Measurements from ENCODE around the gene ARL8A. TPM values are rescaled to one million over a fixed set of nuclear protein-coding genes. Genes with fewer than 3 reads are reported as not detected.

ARL8A gene
- total RNA-seq, 2 donors from 2014 or later: 18.1 to 21.0 TPM

GRCh38 chr1:202135221-202135721 is 9.3 kb downstream of the ARL8A start:
- H3K27me3 ChIP-seq: no peaks in the 10 kb centered on the region
- H3K4me1 ChIP-seq: peaks cover 42% of the 10 kb centered on the region
- no peak for TF ChIP-seq POLR2A (IDR thresholded peaks at IDR 0.05)
- peak; percentile 71 to 91 (median 79) for TF ChIP-seq CTCF (IDR thresholded peaks at IDR 0.05)
- intact Hi-C loops (cut with DNase I): no loop called here
- ATAC-seq (peak; percentile 79), DNase-seq (peak; percentile 61 to 67 (median 62))
- no peaks in the 10 kb centered on the region for H3K9me3 ChIP-seq
- WGBS, 2 donors: 9 to 37% methylated on average over 9 to 15 of the region's 15 CpGs
- H3K4me3 ChIP-seq: no peak overlapping the region
- peaks cover 1 to 4% of the 10 kb centered on the region in 2 donors for H3K36me3 ChIP-seq (replicated peaks in 1 of 2; ENCODE audit: insufficient read depth in 1 of 2, low read depth in 2 of 2)
- peak overlapping the region in 3 of 4 donors; percentile 9 to 62 (median 60) for H3K27ac ChIP-seq

- peaks cover 1 to 4% of the 10 kb centered on the region in 2 donors for H3K36me3 ChIP-seq (replicated peaks in 1 of 2; ENCODE audit: insufficient read depth in 1 of 2, low read depth in 2 of 2)
- no peak overlapping the region for H3K4me3 ChIP-seq
- no peaks in the 10 kb centered on the region for H3K9me3 ChIP-seq
- no peak for TF ChIP-seq CTCF (IDR thresholded peaks at IDR 0.05)
- TF ChIP-seq POLR2A (IDR thresholded peaks at IDR 0.05): no peak
- H3K27ac ChIP-seq: peak overlapping the region in 3 of 4 donors; percentile 9 to 62 (median 60)
- no peaks in the 10 kb centered on the region for H3K27me3 ChIP-seq
- 44 to 50% methylated on average over 13 of the region's 13 CpGs for WGBS, 2 donors
- peaks cover 42% of the 10 kb centered on the region for H3K4me1 ChIP-seq
- intact Hi-C loops (cut with DNase I): no loop called here
- peak; percentile 27 to 57 (median 34) for DNase-seq
- peak; percentile 13 for ATAC-seq
Observed at GRCh38 chr1:202134645-202135172, 9.8 kb downstream of the ARL8A start.

DNA sequence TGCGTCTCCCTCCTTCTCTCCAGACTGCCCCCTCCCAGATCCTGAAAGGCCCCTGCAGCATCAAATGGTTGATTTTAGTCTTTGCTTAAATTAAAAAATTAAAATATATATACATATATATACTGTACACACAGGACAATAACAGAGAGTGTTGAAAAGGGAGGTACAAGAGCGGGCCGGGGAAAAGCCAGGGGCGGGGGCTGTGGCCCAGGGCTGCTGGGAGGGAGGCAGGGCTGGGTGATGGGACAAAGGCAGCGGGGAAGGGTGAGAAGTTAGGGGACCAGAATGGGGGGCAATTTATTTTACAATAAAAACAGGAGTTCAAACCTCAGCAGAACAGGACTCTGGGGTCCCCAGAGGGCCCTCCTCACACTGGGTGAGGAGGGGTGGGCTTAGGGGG is 10.5 kb downstream of the ARL8A start:
- Histone ChIP-seq H3K4me1 (peaks cover 42% of the 10 kb centered on the region), H3K4me3 (no peak overlapping the region), H3K27ac (peak overlapping the region in 1 of 4 donors; percentile 62), H3K27me3 (no peaks in the 10 kb centered on the region), H3K36me3 (replicated peaks in 1 of 2; ENCODE audit: insufficient read depth in 1 of 2, low read depth in 2 of 2) (peaks cover 1 to 4% of the 10 kb centered on the region in 2 donors), H3K9me3 (no peaks in the 10 kb centered on the region)
- no peak for DNase-seq
- intact Hi-C loops (cut with DNase I): no loop called here
- WGBS, 2 donors: 92 to 97% methylated on average over 5 of the region's 5 CpGs
- TF ChIP-seq CTCF (IDR thresholded peaks at IDR 0.05) (no peak), POLR2A (IDR thresholded peaks at IDR 0.05) (no peak)
- no peak for ATAC-seq

DNA sequence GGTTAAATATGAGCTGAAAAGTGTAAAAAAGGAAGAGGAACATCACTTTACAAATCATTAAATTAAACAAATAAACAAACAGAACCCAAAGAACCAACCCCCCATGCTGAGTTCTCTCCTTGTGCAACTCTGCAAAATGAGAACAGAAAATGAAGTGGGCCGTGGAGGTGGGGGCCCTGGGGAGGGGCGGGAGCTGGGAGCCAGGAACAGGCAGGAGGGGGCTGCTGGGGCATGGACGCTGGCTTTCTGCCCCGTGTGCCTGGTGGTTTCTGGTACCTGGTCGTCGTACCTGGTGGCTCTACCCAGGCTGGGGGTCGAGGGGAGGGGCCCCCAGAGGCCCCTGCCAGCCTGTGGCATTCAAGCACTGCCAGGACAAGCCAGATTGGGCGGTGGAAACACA is 11.0 kb downstream of the ARL8A start:
- DNase-seq: no peak
- Histone ChIP-seq H3K4me3 (no peak overlapping the region), H3K27me3 (no peaks in the 10 kb centered on the region), H3K4me1 (peaks cover 42% of the 10 kb centered on the region), H3K36me3 (replicated peaks in 1 of 2; ENCODE audit: insufficient read depth in 1 of 2, low read depth in 2 of 2) (peaks cover 1 to 4% of the 10 kb centered on the region in 2 donors), H3K9me3 (no peaks in the 10 kb centered on the region), H3K27ac (peak overlapping the region in 2 of 4 donors; percentile 7 to 78)
- no peak for ATAC-seq
- WGBS, 2 donors: 61 to 76% methylated on average over 3 to 6 of the region's 8 CpGs
- intact Hi-C loops (cut with DNase I): no loop called here
- no peak for TF ChIP-seq POLR2A (IDR thresholded peaks at IDR 0.05)
- no peak for TF ChIP-seq CTCF (IDR thresholded peaks at IDR 0.05)

DNA sequence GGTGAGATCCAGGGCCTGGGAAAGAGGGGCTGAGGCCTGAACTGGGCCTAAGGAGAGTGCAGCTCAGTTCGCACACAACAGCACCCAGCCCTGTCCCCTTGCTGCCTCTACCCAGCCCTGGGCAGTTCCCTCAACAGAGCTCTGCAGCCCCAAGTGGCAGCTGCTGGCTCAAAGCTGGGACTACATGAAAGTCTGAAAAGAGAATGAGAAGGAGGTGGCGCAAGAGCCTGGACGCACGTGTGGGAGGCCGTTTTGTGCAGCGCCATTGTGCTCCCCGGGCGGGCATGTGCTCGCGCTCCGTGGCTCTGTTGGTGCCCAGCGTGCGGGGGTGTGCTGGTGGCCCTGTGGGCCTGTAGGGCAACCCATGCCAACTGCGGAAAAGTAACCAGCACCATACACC is 11.5 kb downstream of the ARL8A start:
- Histone ChIP-seq H3K4me3 (no peak overlapping the region), H3K27me3 (no peaks in the 10 kb centered on the region), H3K27ac (peak overlapping the region; percentile 35 to 78 (median 58)), H3K36me3 (replicated peaks in 1 of 2; ENCODE audit: insufficient read depth in 1 of 2, low read depth in 2 of 2) (peaks cover 1 to 4% of the 10 kb centered on the region in 2 donors), H3K9me3 (no peaks in the 10 kb centered on the region), H3K4me1 (peaks cover 42% of the 10 kb centered on the region)
- no peak for ATAC-seq
- intact Hi-C loops (cut with DNase I): no loop called here
- no peak for TF ChIP-seq CTCF (IDR thresholded peaks at IDR 0.05)
- TF ChIP-seq POLR2A (IDR thresholded peaks at IDR 0.05): no peak
- WGBS, 2 donors: 70 to 89% methylated on average over 13 to 14 of the region's 14 CpGs
- DNase-seq: peak in 1 of 4 donors; percentile 12

All from body of pancreas (tissue), 4 donors.